Measurements from ENCODE around the gene STAT1. TPM values are rescaled to one million over a fixed set of nuclear protein-coding genes. Genes with fewer than 3 reads are reported as not detected.

The STAT1 gene
- total RNA-seq, 3 donors from 2014 or later (not counting 1 experiment from before 2014, with no cell fraction given), result 49.1 to 91.6 (median 86.2) TPM

DNA sequence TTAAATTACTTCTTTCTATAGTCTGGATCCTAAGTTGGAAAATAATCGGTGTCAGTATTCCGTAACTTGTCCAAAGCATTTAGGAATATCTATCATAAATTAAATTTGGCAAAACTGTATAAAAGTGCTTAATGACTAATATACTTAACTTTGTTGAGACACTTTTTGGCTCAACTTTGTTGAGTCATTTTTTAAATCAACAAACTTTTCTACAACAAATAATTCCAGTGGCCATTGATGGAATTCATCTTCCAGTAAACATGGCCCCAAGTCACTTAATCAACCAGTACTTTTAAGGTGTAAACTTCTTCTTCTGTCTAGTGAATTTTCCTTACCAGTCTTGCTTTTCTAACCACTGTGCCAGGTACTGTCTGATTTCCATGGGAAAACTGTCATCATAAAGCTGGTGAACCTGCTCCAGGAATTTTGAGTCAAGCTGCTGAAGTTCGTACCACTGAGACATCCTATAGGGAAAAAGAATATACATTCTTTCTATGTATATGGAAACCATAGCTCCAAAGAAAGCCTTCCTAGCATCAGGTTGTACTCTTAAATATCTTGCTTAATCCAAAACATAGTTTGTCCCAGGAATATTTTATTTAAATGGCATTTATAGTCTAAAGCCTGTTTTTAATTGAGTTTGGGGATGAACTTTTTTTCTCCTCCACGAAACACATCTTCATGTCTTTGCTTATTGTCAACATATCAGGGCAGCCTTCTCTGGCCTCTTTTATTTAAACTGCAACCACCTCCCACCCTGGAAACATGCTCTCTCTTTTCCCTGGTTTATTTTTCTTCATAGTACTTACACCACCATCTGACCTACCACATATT, 4.2 kb downstream of the STAT1 start:
- Histone ChIP-seq H3K36me3 (ENCODE audit: control insufficient read depth, insufficient read depth, low read length) (peaks cover 56% of the 10 kb centered on the region), H3K4me1 (ENCODE audit: control insufficient read depth, insufficient read depth, low read length) (peaks cover 29% of the 10 kb centered on the region), H3K27ac (ENCODE audit: low read length) (no peak overlapping the region), H3K4me3 (ENCODE audit: low read length) (no peak overlapping the region), H3K27me3 (ENCODE audit: control insufficient read depth, insufficient read depth, low read length) (no peaks in the 10 kb centered on the region), H3K9me3 (ENCODE audit: control insufficient read depth, insufficient read depth, low read length) (no peaks in the 10 kb centered on the region)
- WGBS (ENCODE audit: insufficient coverage), result 100% methylated on average over 1 of the region's 4 CpGs
- Mint-ChIP-seq H3K36me3 (peaks cover 24% of the 10 kb centered on the region), H3K9me3 (no peaks in the 10 kb centered on the region), H3K27ac (peak overlapping the region; percentile 32 to 54), H3K27me3 (ENCODE audit: low read depth in 2 of 2) (no peaks in the 10 kb centered on the region), H3K4me3 (no peak overlapping the region), H3K4me1 (peaks cover 18 to 22% of the 10 kb centered on the region in 2 donors)
- DNase-seq (no peak), ATAC-seq (no peak)
- TF ChIP-seq, protein P1, sequence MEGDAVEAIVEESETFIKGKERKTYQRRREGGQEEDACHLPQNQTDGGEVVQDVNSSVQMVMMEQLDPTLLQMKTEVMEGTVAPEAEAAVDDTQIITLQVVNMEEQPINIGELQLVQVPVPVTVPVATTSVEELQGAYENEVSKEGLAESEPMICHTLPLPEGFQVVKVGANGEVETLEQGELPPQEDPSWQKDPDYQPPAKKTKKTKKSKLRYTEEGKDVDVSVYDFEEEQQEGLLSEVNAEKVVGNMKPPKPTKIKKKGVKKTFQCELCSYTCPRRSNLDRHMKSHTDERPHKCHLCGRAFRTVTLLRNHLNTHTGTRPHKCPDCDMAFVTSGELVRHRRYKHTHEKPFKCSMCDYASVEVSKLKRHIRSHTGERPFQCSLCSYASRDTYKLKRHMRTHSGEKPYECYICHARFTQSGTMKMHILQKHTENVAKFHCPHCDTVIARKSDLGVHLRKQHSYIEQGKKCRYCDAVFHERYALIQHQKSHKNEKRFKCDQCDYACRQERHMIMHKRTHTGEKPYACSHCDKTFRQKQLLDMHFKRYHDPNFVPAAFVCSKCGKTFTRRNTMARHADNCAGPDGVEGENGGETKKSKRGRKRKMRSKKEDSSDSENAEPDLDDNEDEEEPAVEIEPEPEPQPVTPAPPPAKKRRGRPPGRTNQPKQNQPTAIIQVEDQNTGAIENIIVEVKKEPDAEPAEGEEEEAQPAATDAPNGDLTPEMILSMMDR (IDR thresholded peaks at IDR 0.05), result no peak
- intact Hi-C loops (cut with micrococcal nuclease), result no loop called here

DNA sequence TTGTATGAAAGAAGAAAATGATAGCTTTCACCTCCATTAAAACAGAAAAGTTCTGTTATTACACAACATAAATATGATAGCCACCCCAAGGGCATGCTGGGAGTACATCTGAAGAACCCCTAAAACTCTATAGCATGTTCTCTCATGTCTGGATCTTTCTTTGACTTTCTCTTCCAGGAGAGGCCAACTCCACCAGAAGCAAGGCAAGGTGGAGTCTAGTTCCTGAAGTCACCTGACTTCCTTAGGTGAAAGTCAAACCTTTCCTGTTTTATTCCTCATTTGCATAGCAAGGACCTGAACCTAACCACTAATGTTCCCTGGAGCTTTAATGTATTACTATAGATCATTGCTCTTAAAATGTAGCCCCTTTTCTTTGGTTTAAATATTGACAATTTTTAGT, 5.7 kb downstream of the STAT1 start:
- intact Hi-C loops (cut with micrococcal nuclease), result no loop called here
- Histone ChIP-seq H3K27me3 (ENCODE audit: control insufficient read depth, insufficient read depth, low read length) (no peaks in the 10 kb centered on the region), H3K36me3 (ENCODE audit: control insufficient read depth, insufficient read depth, low read length) (peaks cover 71% of the 10 kb centered on the region), H3K4me3 (ENCODE audit: low read length) (no peak overlapping the region), H3K9me3 (ENCODE audit: control insufficient read depth, insufficient read depth, low read length) (peaks cover 5% of the 10 kb centered on the region), H3K27ac (ENCODE audit: low read length) (no peak overlapping the region), H3K4me1 (ENCODE audit: control insufficient read depth, insufficient read depth, low read length) (peaks cover 24% of the 10 kb centered on the region)
- H3K36me3 Mint-ChIP-seq, result peaks cover 39% of the 10 kb centered on the region
- no peaks in the 10 kb centered on the region for H3K9me3 Mint-ChIP-seq
- TF ChIP-seq, protein P1 (IDR thresholded peaks at IDR 0.05), result no peak
- no peak for DNase-seq
- no peak overlapping the region for H3K27ac Mint-ChIP-seq
- ATAC-seq, result no peak
- no peak overlapping the region for H3K4me3 Mint-ChIP-seq
- no peaks in the 10 kb centered on the region for H3K27me3 Mint-ChIP-seq (ENCODE audit: low read depth in 2 of 2)
- H3K4me1 Mint-ChIP-seq, result peaks cover 20 to 22% of the 10 kb centered on the region in 2 donors

DNA sequence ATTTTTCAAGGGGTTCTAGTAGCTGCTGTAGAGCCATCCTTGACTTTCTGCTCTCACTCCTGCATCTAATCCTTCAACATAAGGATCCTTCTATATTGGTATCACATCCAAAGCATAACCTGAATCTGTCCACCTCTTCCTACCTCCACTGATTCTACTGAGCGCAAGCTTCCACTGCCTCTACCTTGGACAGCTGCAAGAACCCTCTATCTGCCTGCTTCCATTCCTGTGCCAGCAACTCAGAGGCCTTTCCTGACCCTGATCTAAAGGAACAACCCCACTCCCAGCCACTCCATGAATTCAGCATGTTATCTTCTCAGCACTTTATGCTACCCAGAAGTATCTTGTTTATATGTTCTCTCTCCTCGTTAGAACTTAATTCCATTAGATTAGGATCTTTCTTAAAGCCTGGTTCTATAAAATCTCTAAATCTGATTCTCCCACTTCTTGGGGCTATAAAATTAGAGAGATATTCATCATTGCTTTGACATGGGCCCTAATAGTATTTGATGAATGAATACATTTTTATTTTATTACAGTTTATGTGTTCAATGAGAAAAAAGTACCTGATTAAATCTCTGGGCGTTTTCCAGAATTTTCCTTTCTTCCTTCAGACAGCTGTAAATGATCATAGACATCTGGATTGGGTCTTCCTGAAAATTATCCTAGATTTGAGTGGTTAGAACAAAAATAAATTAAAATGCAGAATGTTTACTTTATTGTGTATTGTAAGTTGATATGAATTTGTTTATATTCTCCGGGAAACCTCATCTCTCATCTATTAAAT, 6.8 kb downstream of the STAT1 start:
- TF ChIP-seq, protein P1 (IDR thresholded peaks at IDR 0.05), result no peak
- Mint-ChIP-seq H3K36me3 (peaks cover 50% of the 10 kb centered on the region), H3K4me1 (peaks cover 20 to 22% of the 10 kb centered on the region in 2 donors), H3K27me3 (ENCODE audit: low read depth in 2 of 2) (no peaks in the 10 kb centered on the region), H3K4me3 (no peak overlapping the region), H3K27ac (no peak overlapping the region), H3K9me3 (no peaks in the 10 kb centered on the region)
- no peak for DNase-seq
- Histone ChIP-seq H3K4me1 (ENCODE audit: control insufficient read depth, insufficient read depth, low read length) (peaks cover 15% of the 10 kb centered on the region), H3K27ac (ENCODE audit: low read length) (no peak overlapping the region), H3K36me3 (ENCODE audit: control insufficient read depth, insufficient read depth, low read length) (peaks cover 82% of the 10 kb centered on the region), H3K9me3 (ENCODE audit: control insufficient read depth, insufficient read depth, low read length) (peaks cover 5% of the 10 kb centered on the region), H3K27me3 (ENCODE audit: control insufficient read depth, insufficient read depth, low read length) (no peaks in the 10 kb centered on the region), H3K4me3 (ENCODE audit: low read length) (no peak overlapping the region)
- ATAC-seq, result no peak
- intact Hi-C loops (cut with micrococcal nuclease), result no loop called here
- 90% methylated on average over 2 of the region's 4 CpGs for WGBS (ENCODE audit: insufficient coverage)

All from natural killer cell (primary cell).